ENCODE results near the gene PIP4K2B.

- TF ChIP-seq POLR2A (IDR thresholded peaks at IDR 0.05): no peak
- TF ChIP-seq CTCF (IDR thresholded peaks at IDR 0.05): no peak
Measured at GRCh38 chr17:38750312-38751121, 48.8 kb downstream of the PIP4K2B start.

Measured in lower leg skin (tissue), 3 donors.